T-helper 9 cell (primary cell): ENCODE data around the gene ZMIZ2.
"Not testable (repeated sequence)": the region's sequence is repeated elsewhere in the genome, so short reads cannot be mapped to it uniquely, and the experiment has no call there.

Experiments used
- DNase-seq: peaks from one replicate; pipeline ENCODE4 v3.0.0-alpha.2; 2020

ZMIZ2 gene

GRCh38 chr7:44803828-44804519 is 55.3 kb downstream of the ZMIZ2 start:
- DNase-seq: not testable (repeated sequence)

GRCh38 chr7:44805950-44806349 is 57.3 kb downstream of the ZMIZ2 start:
- no peak for DNase-seq

- no peak for DNase-seq
Observed at GRCh38 chr7:44808914-44809393, 60.3 kb downstream of the ZMIZ2 start.

- no peak for DNase-seq
Observed at GRCh38 chr7:44811093-44811492, 62.4 kb downstream of the ZMIZ2 start.

- no peak for DNase-seq
Observed at GRCh38 chr7:44811571-44811970, 62.9 kb downstream of the ZMIZ2 start.

- no peak for DNase-seq
Observed at GRCh38 chr7:44814919-44815318, 66.3 kb downstream of the ZMIZ2 start.

GRCh38 chr7:44819292-44819691 is 70.6 kb downstream of the ZMIZ2 start:
- no peak for DNase-seq
